H9 (cell line): ENCODE results near the gene PDXDC1. TPM values are rescaled to one million over a fixed set of nuclear protein-coding genes. Genes with fewer than 3 reads are reported as not detected.
"Not testable (repeated sequence)": the region's sequence is repeated elsewhere in the genome, so short reads cannot be mapped to it uniquely, and the experiment has no call there.

Source experiments
- DNase-seq: peaks from one replicate; pipeline ENCODE4 v3.0.0-alpha.2; 2017
- H2AFZ ChIP-seq: one replicate; pipeline ENCODE4 v1.6.1; 2013; ENCODE audit warnings: mild to moderate bottlenecking, low read length, control low read depth, moderate library complexity
- H2AK5ac ChIP-seq: 2 replicates; pipeline ENCODE4 v1.6.1; 2013; ENCODE audit warnings: low read length, control low read depth, mixed read lengths; ENCODE audit not compliant: insufficient read length
- H2BK120ac ChIP-seq: one replicate; pipeline ENCODE4 v1.6.1; 2013; ENCODE audit warnings: low read depth, mild to moderate bottlenecking, low read length, control low read depth, inconsistent platforms; ENCODE audit not compliant: poor library complexity, severe bottlenecking
- H2BK12ac ChIP-seq: 2 replicates; pipeline ENCODE4 v1.6.1; 2013; ENCODE audit warnings: low read length, control low read depth, mixed read lengths, low read depth; ENCODE audit not compliant: insufficient read length
- H2BK15ac ChIP-seq: 2 replicates; pipeline ENCODE4 v1.6.1; 2013; ENCODE audit warnings: low read depth, low read length, control low read depth
- H2BK20ac ChIP-seq: one replicate; pipeline ENCODE4 v1.6.1; 2013; ENCODE audit warnings: low read depth, mild to moderate bottlenecking, low read length, control low read depth, inconsistent platforms; ENCODE audit not compliant: poor library complexity, severe bottlenecking
- H2BK5ac ChIP-seq: 2 replicates; pipeline ENCODE4 v1.6.1; 2013; ENCODE audit warnings: low read length, control low read depth, mixed read lengths; ENCODE audit not compliant: insufficient read length
- H3K14ac ChIP-seq: 2 replicates; pipeline ENCODE4 v1.6.1; 2013; ENCODE audit warnings: low read length, control low read depth; ENCODE audit not compliant: insufficient read depth
- H3K18ac ChIP-seq: 2 replicates; pipeline ENCODE4 v1.6.1; 2013; ENCODE audit warnings: low read depth, mild to moderate bottlenecking, mixed read lengths, low read length, control low read depth; ENCODE audit not compliant: insufficient read length
- H3K23ac ChIP-seq: 2 replicates; pipeline ENCODE4 v1.6.1; 2013; ENCODE audit warnings: low read length, control low read depth, mixed read lengths, low read depth; ENCODE audit not compliant: insufficient read length
- H3K23me2 ChIP-seq: 2 replicates; pipeline ENCODE4 v1.6.1; 2013; ENCODE audit warnings: low read depth, mild to moderate bottlenecking, mixed read lengths, low read length, control low read depth; ENCODE audit not compliant: insufficient read length, poor library complexity, severe bottlenecking
- H3K27ac ChIP-seq: 2 replicates; pipeline ENCODE4 v1.5.1; 2013; ENCODE audit warnings: low read length, control low read depth, mixed read lengths, low read depth; ENCODE audit not compliant: insufficient read length
- H3K27me3 ChIP-seq: 2 replicates; pipeline ENCODE4 v1.6.1; 2013; ENCODE audit warnings: low read length, control low read depth, inconsistent platforms; ENCODE audit not compliant: insufficient read depth
- H3K4ac ChIP-seq: 2 replicates; pipeline ENCODE4 v1.6.1; 2013; ENCODE audit warnings: low read depth, mild to moderate bottlenecking, control low read depth, inconsistent platforms, low read length, moderate library complexity
- H3K4me1 ChIP-seq: 2 replicates; pipeline ENCODE4 v1.6.1; 2013; ENCODE audit warnings: low read length, control low read depth, inconsistent platforms; ENCODE audit not compliant: insufficient read depth
- H3K4me2 ChIP-seq: 2 replicates; pipeline ENCODE4 v1.6.1; 2013; ENCODE audit warnings: low read length, control low read depth, mixed read lengths; ENCODE audit not compliant: insufficient read length, insufficient read depth
- H3K56ac ChIP-seq: 2 replicates; pipeline ENCODE4 v1.6.1; 2013; ENCODE audit warnings: low read depth, mild to moderate bottlenecking, mixed read lengths, low read length, control low read depth; ENCODE audit not compliant: insufficient read length
- H3K79me1 ChIP-seq: 2 replicates; pipeline ENCODE4 v1.6.1; 2013; ENCODE audit warnings: low read depth, mild to moderate bottlenecking, moderate library complexity, low read length, control low read depth, inconsistent platforms; ENCODE audit not compliant: insufficient read depth, poor library complexity, severe bottlenecking
- H3K79me2 ChIP-seq: 2 replicates; pipeline ENCODE4 v1.6.1; 2013; ENCODE audit warnings: low read length, control low read depth, inconsistent platforms; ENCODE audit not compliant: insufficient read depth
- H3K9ac ChIP-seq: 2 replicates; pipeline ENCODE4 v1.6.1; 2013; ENCODE audit warnings: low read length, control low read depth, mixed read lengths; ENCODE audit not compliant: insufficient read length; ENCODE audit errors: extremely low read depth
- H3K9me3 ChIP-seq: one replicate; pipeline ENCODE4 v1.6.1; 2013; ENCODE audit warnings: low read depth, low read length, inconsistent platforms; ENCODE audit not compliant: control insufficient read depth
- H3T11ph ChIP-seq: one replicate; pipeline ENCODE4 v1.6.1; 2013; ENCODE audit warnings: mild to moderate bottlenecking, low read length, control low read depth, inconsistent platforms
- H4K20me1 ChIP-seq: one replicate; pipeline ENCODE4 v1.6.1; 2013; ENCODE audit not compliant: control insufficient read depth, insufficient read length, insufficient read depth
- H4K5ac ChIP-seq: 2 replicates; pipeline ENCODE4 v1.6.1; 2013; ENCODE audit warnings: low read depth, mild to moderate bottlenecking, mixed read lengths, low read length, control low read depth; ENCODE audit not compliant: insufficient read length
- H4K8ac ChIP-seq: replicated peaks from 2 replicates; pipeline ENCODE4 v1.6.1; 2013; ENCODE audit warnings: low read length, control low read depth, mixed read lengths, low read depth; ENCODE audit not compliant: insufficient read length
- H4K91ac ChIP-seq: 2 replicates; pipeline ENCODE4 v1.6.1; 2013; ENCODE audit warnings: low read depth, mild to moderate bottlenecking, moderate library complexity, mixed read lengths, low read length, control low read depth; ENCODE audit not compliant: insufficient read length
- H3K27ac Mint-ChIP-seq, 3 experiments: 2 replicates in 2 of 3; 3 replicates in 1 of 3; pipeline ENCODE4 v1.8.0; 2020 to 2021; ENCODE audit warnings: mixed read lengths in 3 of 3, mild to moderate bottlenecking in 1 of 3, moderate library complexity in 1 of 3
- H3K27me3 Mint-ChIP-seq: 2 replicates; pipeline ENCODE4 v1.8.0; 2021; ENCODE audit warnings: low read depth, mild to moderate bottlenecking, moderate library complexity, mixed read lengths
- H3K36me3 Mint-ChIP-seq, 3 experiments: 2 replicates in 2 of 3; 3 replicates in 1 of 3; pipeline ENCODE4 v1.8.0; 2020 to 2021; ENCODE audit warnings: low read depth in 3 of 3, mixed read lengths in 3 of 3; ENCODE audit not compliant: insufficient read depth in 1 of 3
- H3K4me1 Mint-ChIP-seq, 2 experiments: 2 replicates each; pipeline ENCODE4 v1.8.0; 2020; ENCODE audit warnings: mixed read lengths in 2 of 2
- H3K4me3 Mint-ChIP-seq, 2 experiments: 2 replicates in 1 of 2; 3 replicates in 1 of 2; pipeline ENCODE4 v1.8.0; 2020 to 2021; ENCODE audit warnings: mild to moderate bottlenecking in 2 of 2, mixed read lengths in 2 of 2, moderate library complexity in 1 of 2
- H3K9me3 Mint-ChIP-seq, 2 experiments: 2 replicates in 1 of 2; 3 replicates in 1 of 2; pipeline ENCODE4 v1.8.0; 2020; ENCODE audit warnings: mild to moderate bottlenecking in 2 of 2, mixed read lengths in 2 of 2, moderate library complexity in 1 of 2
- WGBS: extraction: QIAGEN DNeasy Blood & Tissue Kit; methylation state at CpG from one replicate; pipeline ENCODE4 v1.1.7; 2013; ENCODE audit warnings: missing lambda C conversion rate, low lambda C conversion rate, mixed read lengths; ENCODE audit not compliant: insufficient read length; ENCODE audit errors: extremely low coverage; 5-methylcytosine and 5-hydroxymethylcytosine counted together
- total RNA-seq: library from RNA; stranded (reverse); gene quantifications from 2 replicates; pipeline ENCODE4 v1.2.1, GENCODE V29; 2021

The PDXDC1 gene
- total RNA-seq, 1 experiment from 2014 or later = 112 TPM

- not testable (repeated sequence) for H4K5ac ChIP-seq, H3K9me3 Mint-ChIP-seq, H2AFZ ChIP-seq, H3K27me3 Mint-ChIP-seq, H3K18ac ChIP-seq, H2BK12ac ChIP-seq, H3K27me3 ChIP-seq, H3K23me2 ChIP-seq, H3T11ph ChIP-seq, H3K4ac ChIP-seq, H4K8ac ChIP-seq, H2BK120ac ChIP-seq, H3K9ac ChIP-seq, H2BK15ac ChIP-seq, H3K14ac ChIP-seq, H3K4me1 ChIP-seq, H3K27ac Mint-ChIP-seq, H4K20me1 ChIP-seq, H2BK20ac ChIP-seq, H3K36me3 Mint-ChIP-seq, DNase-seq, H3K79me1 ChIP-seq, H3K27ac ChIP-seq, H2AK5ac ChIP-seq, H3K4me3 Mint-ChIP-seq, H3K4me2 ChIP-seq, H3K56ac ChIP-seq, H2BK5ac ChIP-seq, H4K91ac ChIP-seq, H3K9me3 ChIP-seq, H3K23ac ChIP-seq
- WGBS = no CpG with 5 or more reads among the region's 26 CpGs
- H3K79me2 ChIP-seq = peaks cover 17% of the 10 kb centered on the region; the same call in 1 of the 2 replicates
- peaks cover 16 to 30% of the 10 kb centered on the region in 2 experiments for H3K4me1 Mint-ChIP-seq
These were observed 168.2 kb downstream of the PDXDC1 start for GRCh38 chr16:15142891-15143600.

- H3K23ac ChIP-seq, H3K18ac ChIP-seq, H3K9me3 Mint-ChIP-seq, H3K4me1 ChIP-seq, H4K91ac ChIP-seq, H3K9ac ChIP-seq, H3K79me1 ChIP-seq, H2BK15ac ChIP-seq, H2BK5ac ChIP-seq, H4K20me1 ChIP-seq, H3K27me3 Mint-ChIP-seq, H2BK12ac ChIP-seq, H3T11ph ChIP-seq, H3K27ac Mint-ChIP-seq, H3K27ac ChIP-seq, H2BK20ac ChIP-seq, H3K9me3 ChIP-seq, H3K36me3 Mint-ChIP-seq, H3K4ac ChIP-seq, H2BK120ac ChIP-seq, H3K23me2 ChIP-seq, H3K27me3 ChIP-seq, H3K4me3 Mint-ChIP-seq, H3K4me2 ChIP-seq, H2AFZ ChIP-seq, H4K8ac ChIP-seq, H3K56ac ChIP-seq, H2AK5ac ChIP-seq, H4K5ac ChIP-seq: not testable (repeated sequence)
- no CpG with 5 or more reads among the region's 26 CpGs for WGBS
- peaks cover 16 to 30% of the 10 kb centered on the region in 2 experiments for H3K4me1 Mint-ChIP-seq
- Histone ChIP-seq H3K14ac (peak overlapping the region; percentile 47; the same call in 1 of the 2 replicates), H3K79me2 (peaks cover 18% of the 10 kb centered on the region; the same call in 1 of the 2 replicates)
- DNase-seq = peak; percentile 50
These were observed 168.8 kb downstream of the PDXDC1 start for GRCh38 chr16:15143601-15144091.
